IMR-90 (cell line): ENCODE results near the gene AP4M1. TPM values are rescaled to one million over a fixed set of nuclear protein-coding genes. Genes with fewer than 3 reads are reported as not detected.

ENCODE experiments used
- ATAC-seq: fragments of 200-7000 bp; cut with Tn5 transposase; 2 replicates; pipeline ENCODE4 v1.9.1; 2020; ENCODE audit warnings: low read depth, mild to moderate bottlenecking, moderate library complexity
- BruUV-seq: library from RNA; stranded (reverse); fragments of 400-500 nt; replicated peaks from 2 replicates; lab custom pipeline; 2021; lab: Mats Ljungman, UMichigan
- CTCF ChIA-PET: fragments of 300-600 bp; formaldehyde crosslinking; extraction: SDS; loops from one replicate; lab custom pipeline; 2021; ENCODE audit warnings: antibody characterized with exemption; lab: Yijun Ruan, JAX
- POLR2A ChIA-PET: fragments of 300-600 bp; sonication (Branson Sonifier 250); formaldehyde crosslinking; loops from one replicate; lab custom pipeline; 2022; ENCODE audit warnings: antibody characterized with exemption; ENCODE audit not compliant: unreplicated experiment; lab: Charles Lee
- DNase-seq: peaks from one replicate; pipeline ENCODE4 v3.0.0; 2013
- H2AFZ ChIP-seq: replicated peaks from 2 replicates; pipeline ENCODE3; 2013; ENCODE audit warnings: low read length, mild to moderate bottlenecking; ENCODE audit not compliant: poor library complexity
- H2AK5ac ChIP-seq: 2 replicates; pipeline ENCODE4 v1.6.1; 2013; ENCODE audit warnings: low read depth, low read length, inconsistent platforms
- H2AK9ac ChIP-seq: replicated peaks from 2 replicates; pipeline ENCODE3; 2013; ENCODE audit warnings: mild to moderate bottlenecking, low read depth, low read length, moderate library complexity; ENCODE audit not compliant: poor library complexity
- H2BK120ac ChIP-seq: 2 replicates; pipeline ENCODE4 v1.6.1; 2013; ENCODE audit warnings: low read depth, low read length, inconsistent platforms
- H2BK15ac ChIP-seq: 3 replicates; pipeline ENCODE4 v1.6.1; 2013; ENCODE audit warnings: low read depth, low read length, inconsistent platforms
- H2BK20ac ChIP-seq: 2 replicates; pipeline ENCODE4 v1.6.1; 2013; ENCODE audit warnings: low read depth, mild to moderate bottlenecking, inconsistent platforms, low read length, moderate library complexity
- H2BK5ac ChIP-seq: 2 replicates; pipeline ENCODE4 v1.6.1; 2013; ENCODE audit warnings: mild to moderate bottlenecking, low read depth, low read length, inconsistent platforms; ENCODE audit not compliant: poor library complexity, severe bottlenecking
- H3K14ac ChIP-seq: replicated peaks from 2 replicates; pipeline ENCODE4 v1.6.1; 2013; ENCODE audit warnings: low read depth, low read length, inconsistent platforms
- H3K18ac ChIP-seq: 2 replicates; pipeline ENCODE4 v1.6.1; 2013; ENCODE audit warnings: low read depth, low read length, control low read depth
- H3K23ac ChIP-seq: 2 replicates; pipeline ENCODE4 v1.6.1; 2013; ENCODE audit warnings: low read depth, low read length, inconsistent platforms
- H3K27ac ChIP-seq: 2 replicates; pipeline ENCODE4 v1.5.1; 2013; ENCODE audit warnings: mild to moderate bottlenecking, control low read depth, low read length; ENCODE audit not compliant: insufficient read depth
- H3K27me3 ChIP-seq: 2 replicates; pipeline ENCODE4 v1.6.1; 2013; ENCODE audit warnings: low read length; ENCODE audit not compliant: control insufficient read depth, insufficient read depth
- H3K36me3 ChIP-seq: 2 replicates; pipeline ENCODE4 v1.6.1; 2013; ENCODE audit warnings: low read length, mixed read lengths; ENCODE audit not compliant: control insufficient read depth, insufficient read depth
- H3K4ac ChIP-seq: 2 replicates; pipeline ENCODE4 v1.6.1; 2013; ENCODE audit warnings: low read depth, low read length, inconsistent platforms
- H3K4me1 ChIP-seq: 2 replicates; pipeline ENCODE4 v1.6.1; 2013; ENCODE audit warnings: low read length, mixed read lengths; ENCODE audit not compliant: control insufficient read depth, insufficient read depth
- H3K4me2 ChIP-seq: 2 replicates; pipeline ENCODE4 v1.6.1; 2013; ENCODE audit warnings: low read depth, mild to moderate bottlenecking, control low read depth, low read length, moderate library complexity
- H3K4me3 ChIP-seq: 2 replicates; pipeline ENCODE4 v1.5.1; 2013; ENCODE audit warnings: low read depth, mild to moderate bottlenecking, control low read depth, low read length, moderate library complexity; ENCODE audit not compliant: insufficient read depth
- H3K56ac ChIP-seq: 2 replicates; pipeline ENCODE4 v1.6.1; 2013; ENCODE audit warnings: low read length, inconsistent platforms; ENCODE audit not compliant: insufficient read depth; ENCODE audit errors: extremely low read depth
- H3K79me1 ChIP-seq, 2 experiments: 2 replicates each; pipeline ENCODE4 v1.6.1; 2013; ENCODE audit warnings: low read length in 2 of 2, inconsistent platforms in 1 of 2, low read depth in 1 of 2
- H3K9ac ChIP-seq: 2 replicates; pipeline ENCODE4 v1.6.1; 2013; ENCODE audit warnings: low read depth, low read length, control low read depth
- H3K9me1 ChIP-seq: 2 replicates; pipeline ENCODE4 v1.6.1; 2013; ENCODE audit warnings: low read length, inconsistent platforms; ENCODE audit not compliant: insufficient read depth
- H3K9me3 ChIP-seq: 2 replicates; pipeline ENCODE4 v1.6.1; 2013; ENCODE audit warnings: low read length; ENCODE audit not compliant: control insufficient read depth, insufficient read depth
- H4K20me1 ChIP-seq: 2 replicates; pipeline ENCODE4 v1.6.1; 2013; ENCODE audit warnings: low read length, inconsistent platforms; ENCODE audit not compliant: insufficient read depth
- H4K5ac ChIP-seq: 2 replicates; pipeline ENCODE4 v1.6.1; 2013; ENCODE audit warnings: mild to moderate bottlenecking, low read depth, low read length, control low read depth
- H4K8ac ChIP-seq, 2 experiments: 2 replicates each; pipeline ENCODE4 v1.6.1; 2013; ENCODE audit warnings: low read depth in 2 of 2, low read length in 2 of 2, control low read depth in 1 of 2, inconsistent platforms in 1 of 2
- H4K91ac ChIP-seq: 2 replicates; pipeline ENCODE4 v1.6.1; 2013; ENCODE audit warnings: low read depth, low read length, inconsistent platforms; ENCODE audit not compliant: insufficient read depth
- ELK1 ChIP-seq: fragments of 150-350 bp; IDR thresholded peaks from 2 replicates; pipeline ENCODE4 v1.6.1; 2016; ENCODE audit warnings: low read depth, mild to moderate bottlenecking, low read length, moderate library complexity, borderline replicate concordance
- MXI1 ChIP-seq: IDR thresholded peaks from 2 replicates; pipeline ENCODE4 v1.6.1; 2012; ENCODE audit warnings: low read depth, mild to moderate bottlenecking, low read length, moderate library complexity, borderline replicate concordance
- POLR2A ChIP-seq: IDR thresholded peaks from 2 replicates; pipeline ENCODE4 v1.6.1; 2012; ENCODE audit warnings: mild to moderate bottlenecking, low read depth, low read length
- SMC3 ChIP-seq: fragments of 150-350 bp; IDR thresholded peaks from 2 replicates; pipeline ENCODE4 v1.6.1; 2016; ENCODE audit warnings: low read depth, mild to moderate bottlenecking, antibody characterized with exemption, low read length, moderate library complexity
- WGBS, 2 experiments: methylation state at CpG; one replicate each; pipeline versions ENCODE4 v1.1.5 to v1.1.7; 2013; ENCODE audit warnings: missing lambda C conversion rate in 2 of 2; ENCODE audit not compliant: insufficient read length in 1 of 2; ENCODE audit errors: extremely low coverage in 2 of 2; 5-methylcytosine and 5-hydroxymethylcytosine counted together
- dilution Hi-C: fragments of 300-500 bp; cut with HindIII; formaldehyde crosslinking; loops from one replicate; pipeline ENCODE4 v1.14.3; 2018; ENCODE audit warnings: low sequenced_read_pairs; ENCODE audit not compliant: unreplicated experiment
- in situ Hi-C: fragments of 300-500 bp; cut with MboI; formaldehyde crosslinking; loops from 3 replicates; pipeline ENCODE4 v1.14.3; 2019; ENCODE audit warnings: low sequenced_read_pairs, inconsistent platforms, mixed read lengths
- intact Hi-C: fragments of 100-400 bp; cut with micrococcal nuclease; formaldehyde crosslinking; loops from 2 replicates; pipeline ENCODE4 v1.10.0; 2022
- polyA plus RNA-seq, 3 experiments: library from polyadenylated mRNA; depleted of rRNA; stranded (reverse); fragments of >200 nt; gene quantifications; 2 replicates each; pipeline ENCODE4 v1.2.3, GENCODE V29; 2012; ENCODE audit warnings: low replicate concordance in 1 of 3
- total RNA-seq: library from RNA; depleted of rRNA; stranded (reverse); fragments of >200 nt; gene quantifications from 2 replicates; pipeline ENCODE4 v1.2.3, GENCODE V29; 2012

Gene AP4M1
- total and polyA plus RNA-seq, 2 of the 4 experiments (the other 2 are of a cell fraction): 21.1 to 21.4 TPM

DNA sequence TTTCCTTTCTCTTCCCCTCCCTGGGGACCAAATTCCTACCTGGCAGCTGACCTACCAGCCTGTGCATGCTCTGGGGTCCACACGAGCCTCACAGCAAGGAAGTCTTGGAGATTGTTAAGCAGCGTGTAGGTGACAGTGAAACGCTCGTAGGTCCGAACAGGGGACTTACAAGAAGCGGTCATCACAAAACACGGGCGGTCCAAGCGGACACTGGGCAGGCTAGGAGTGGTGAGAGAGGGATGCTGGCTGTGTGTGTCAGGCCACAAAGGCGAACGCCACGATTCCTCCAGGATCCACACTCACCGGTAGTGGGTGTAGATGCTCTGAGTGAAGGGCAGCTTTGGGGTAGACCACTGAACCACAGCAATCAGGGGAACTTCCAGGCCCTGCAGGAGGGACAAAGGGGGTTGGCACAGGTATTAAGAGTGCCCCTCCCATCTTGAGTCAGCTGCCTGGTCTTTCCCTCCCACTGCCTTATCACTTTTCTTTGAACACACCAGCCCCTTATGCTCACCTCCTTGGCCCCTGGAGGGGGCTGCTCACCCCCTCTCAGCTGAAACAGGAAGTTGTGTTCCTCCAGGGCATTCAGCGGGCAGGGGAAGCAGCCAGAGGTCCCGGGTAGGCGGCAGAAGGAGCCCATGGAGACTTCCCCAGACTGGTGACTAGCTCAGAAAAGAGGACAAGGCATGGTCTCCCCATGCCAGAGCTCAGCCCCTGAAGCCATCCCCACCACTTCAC, 55.1 kb downstream of the AP4M1 start:
- dilution Hi-C loops (no loop called here), in situ Hi-C loops (no loop called here), intact Hi-C loops (no loop called here)
- no peak for DNase-seq
- 97% methylated on average over 12 of the region's 16 CpGs; no CpG with 5 or more reads in 1 of the 2 experiments for WGBS, 2 experiments
- no peak for ATAC-seq
- Histone ChIP-seq H4K91ac (no peak overlapping the region), H3K18ac (no peak overlapping the region), H3K23ac (peak overlapping the region; percentile 70; the same call in 1 of the 2 replicates), H3K9ac (no peak overlapping the region), H4K5ac (no peak overlapping the region), H4K20me1 (peaks cover 23% of the 10 kb centered on the region), H4K8ac (no peak overlapping the region), H3K27me3 (no peaks in the 10 kb centered on the region), H2BK15ac (no peak overlapping the region), H3K79me1 (peaks cover 19 to 65% of the 10 kb centered on the region in 2 experiments), H3K36me3 (peaks cover 42% of the 10 kb centered on the region), H3K4ac (no peak overlapping the region), H3K4me2 (no peak overlapping the region), H2BK20ac (no peak overlapping the region), H3K14ac (no peak overlapping the region), H2AK9ac (no peak overlapping the region), H2AFZ (no peak overlapping the region), H3K9me1 (peaks cover 2% of the 10 kb centered on the region; the same call in 1 of the 2 replicates), H3K4me1 (peaks cover 6% of the 10 kb centered on the region), H3K27ac (no peak overlapping the region), H3K56ac (no peak overlapping the region), H2AK5ac (no peak overlapping the region), H3K4me3 (no peak overlapping the region), H2BK5ac (no peak overlapping the region), H3K9me3 (no peaks in the 10 kb centered on the region), H2BK120ac (no peak overlapping the region)
- TF ChIP-seq SMC3: no peak
- TF ChIP-seq ELK1: no peak
- no peak for TF ChIP-seq MXI1
- no peak for TF ChIP-seq POLR2A
- POLR2A ChIA-PET: interaction anchor here (0.6 to 1.2 kb wide), 2 partner anchors 8 to 175 kb away, joined by 3 read pairs; partner anchors contain the start of gene LAMTOR4
- CTCF ChIA-PET: interaction anchor here (1.0 kb wide), 1 partner anchor 8 kb away, joined by 3 read pairs; the partner anchor contains the start of gene LAMTOR4
- BruUV-seq: no TSS peak
